GM12892 (cell line): Measurements from ENCODE around the gene CTDNEP1.

Experiments used
- POLR2A ChIP-seq: IDR thresholded peaks from 2 replicates; pipeline ENCODE4 v1.6.1; 2011; ENCODE audit warnings: low read depth, low read length, control low read depth
- POLR2AphosphoS5 ChIP-seq: IDR thresholded peaks from 2 replicates; pipeline ENCODE4 v1.6.1; 2011; ENCODE audit warnings: low read depth, low read length, control low read depth

DNA sequence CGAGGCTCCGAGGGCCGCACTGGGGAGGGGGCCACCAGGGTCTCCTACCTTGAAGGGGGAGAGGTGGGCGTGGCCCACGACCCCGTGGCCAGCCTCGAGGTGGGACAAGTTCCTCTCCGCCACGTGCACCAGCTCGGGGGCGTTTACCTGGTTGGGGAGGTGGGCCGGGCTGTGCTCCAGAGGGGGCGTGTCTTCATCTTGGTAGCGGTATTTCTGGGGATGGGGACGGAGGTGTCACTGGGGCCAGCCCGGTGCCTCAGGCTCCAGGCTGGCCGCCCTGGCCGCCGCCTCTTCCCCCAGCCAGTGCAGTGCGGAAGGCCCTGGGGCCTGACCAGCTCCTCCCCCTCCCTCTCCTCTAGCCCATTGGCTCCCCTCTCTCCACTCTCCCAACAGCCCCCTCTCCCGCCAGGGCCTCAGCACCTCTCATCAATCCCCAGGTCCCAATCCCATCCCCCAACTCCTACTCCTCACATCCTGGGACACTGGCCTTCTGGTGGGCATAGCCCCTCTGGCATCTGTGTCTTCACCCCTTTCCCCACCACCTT is 43.4 kb downstream of the CTDNEP1 start:
- TF ChIP-seq POLR2AphosphoS5 (no peak), POLR2A (no peak)
